SK-N-MC (cell line): ENCODE results near the gene CTNND2.
"Not testable (repeated sequence)": the region's sequence is repeated elsewhere in the genome, so short reads cannot be mapped to it uniquely, and the experiment has no call there.

ENCODE experiments used
- DNase-seq: peaks from one replicate; pipeline ENCODE4 v3.0.0-alpha.2; 2011; ENCODE audit warnings: low read depth, low spot score
- H3K27ac ChIP-seq: fragments of 200-600 bp; sonication (generic); 2 replicates; pipeline ENCODE4 v1.5.1; 2016; ENCODE audit warnings: mixed run types
- H3K36me3 ChIP-seq: fragments of 200-600 bp; sonication (generic); 2 replicates; pipeline ENCODE4 v1.6.1; 2017; ENCODE audit warnings: antibody characterized with exemption, low read length, mixed read lengths; ENCODE audit not compliant: insufficient read depth
- H3K4me3 ChIP-seq: fragments of 200-600 bp; sonication (generic); 2 replicates; pipeline ENCODE4 v1.5.1; 2016
- H3K9ac ChIP-seq: fragments of 200-600 bp; sonication (generic); 2 replicates; pipeline ENCODE4 v1.8.0; 2017; ENCODE audit warnings: mixed run types, mixed read lengths; ENCODE audit not compliant: insufficient read length
- H3K9me3 ChIP-seq: fragments of 200-600 bp; sonication (generic); 2 replicates; pipeline ENCODE4 v1.6.1; 2017; ENCODE audit warnings: low read depth, mild to moderate bottlenecking, antibody characterized with exemption, low read length, moderate library complexity, mixed read lengths
- EZH2 ChIP-seq: fragments of 200-600 bp; sonication (generic); IDR thresholded peaks from one replicate; pipeline ENCODE4 v1.6.1; 2017; ENCODE audit warnings: antibody characterized with exemption
- FOXP2 ChIP-seq: optimal IDR thresholded peaks from 2 replicates; pipeline ENCODE3; 2011; ENCODE audit warnings: mild to moderate bottlenecking, moderate library complexity; ENCODE audit not compliant: insufficient read depth; ENCODE audit errors: extremely low read length, control extremely low read depth
- POLR2AphosphoS5 ChIP-seq: IDR thresholded peaks from 2 replicates; pipeline ENCODE4 v1.6.1; 2012; ENCODE audit warnings: mild to moderate bottlenecking, low read depth, low read length, borderline replicate concordance

Gene CTNND2

DNA sequence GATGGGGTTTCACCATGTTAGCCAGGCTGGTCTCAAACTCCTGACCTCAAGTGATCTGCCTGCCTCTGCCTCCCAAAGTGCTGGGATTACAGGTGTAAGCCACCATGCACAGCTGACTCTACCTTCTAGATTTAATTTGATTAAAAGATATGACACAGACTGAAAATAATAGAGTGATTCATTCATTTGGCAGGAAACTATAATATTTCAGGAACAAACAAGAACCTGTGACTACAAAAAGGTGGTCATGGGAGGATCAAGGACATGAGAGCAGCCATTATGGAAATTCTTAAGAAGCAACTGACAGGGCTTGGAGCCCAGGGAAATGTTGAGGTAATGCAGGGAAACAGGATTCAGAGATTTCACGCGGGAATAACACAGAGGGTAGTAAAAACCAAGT lies 877.7 kb downstream of the CTNND2 start:
- no peak overlapping the region for H3K27ac ChIP-seq
- H3K9me3 ChIP-seq, result no peaks in the 10 kb centered on the region
- H3K9ac ChIP-seq, result no peak overlapping the region
- H3K36me3 ChIP-seq, result no peaks in the 10 kb centered on the region
- TF ChIP-seq EZH2 (no peak), FOXP2 (no peak), POLR2AphosphoS5 (no peak)
- no peak for DNase-seq
- H3K4me3 ChIP-seq, result no peak overlapping the region

DNA sequence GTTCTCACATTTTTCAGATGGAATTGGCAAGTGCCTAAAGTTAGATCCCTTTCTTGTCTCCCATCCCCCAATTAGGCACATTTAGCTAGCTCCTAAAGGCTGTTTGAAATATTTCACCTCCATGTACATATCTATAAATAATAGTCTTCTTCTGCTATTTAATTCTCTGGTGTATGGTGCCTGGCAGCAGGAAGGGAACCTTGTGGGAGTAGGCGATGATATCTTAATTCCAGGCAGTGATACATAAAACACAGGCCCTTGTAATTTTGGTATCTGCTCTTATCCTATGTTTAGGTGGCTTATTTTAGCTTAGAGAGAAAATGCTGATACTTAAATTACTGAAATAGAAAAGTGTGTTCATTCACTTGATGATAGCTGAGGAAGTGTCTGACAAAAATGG lies 880.3 kb downstream of the CTNND2 start:
- no peaks in the 10 kb centered on the region for H3K36me3 ChIP-seq
- DNase-seq, result no peak
- no peak overlapping the region for H3K9ac ChIP-seq
- H3K4me3 ChIP-seq, result no peak overlapping the region
- H3K27ac ChIP-seq, result no peak overlapping the region
- TF ChIP-seq FOXP2 (no peak), POLR2AphosphoS5 (no peak), EZH2 (no peak)
- H3K9me3 ChIP-seq, result no peaks in the 10 kb centered on the region

DNA sequence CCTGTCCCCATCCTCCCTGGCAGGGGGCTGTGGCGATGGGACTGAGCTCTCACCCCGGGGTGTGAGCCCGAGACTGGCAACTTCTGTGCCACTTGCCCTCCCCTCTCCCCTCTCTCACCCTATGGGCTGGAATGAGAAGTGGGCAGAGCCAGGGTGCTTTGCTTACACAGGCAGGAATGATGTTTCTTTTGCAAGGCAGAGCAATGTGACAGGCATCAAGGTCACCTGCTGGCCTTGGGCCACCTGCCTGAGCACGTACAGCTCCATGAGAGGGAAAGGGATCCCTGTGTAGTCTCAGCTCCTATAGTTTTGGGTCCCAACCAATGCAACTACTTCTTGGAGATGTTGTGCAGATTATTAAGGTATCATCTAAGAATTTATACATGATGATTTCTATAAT lies 890.5 kb downstream of the CTNND2 start:
- Histone ChIP-seq H3K36me3 (0 out of 2 replicates have a peak, but pooled peaks cover 4% of the 10 kb centered on the region), H3K9ac (no peak overlapping the region), H3K4me3 (no peak overlapping the region), H3K27ac (no peak overlapping the region), H3K9me3 (no peaks in the 10 kb centered on the region)
- DNase-seq, result no peak
- TF ChIP-seq EZH2, result no peak
- TF ChIP-seq FOXP2, result no peak
- TF ChIP-seq POLR2AphosphoS5, result no peak

DNA sequence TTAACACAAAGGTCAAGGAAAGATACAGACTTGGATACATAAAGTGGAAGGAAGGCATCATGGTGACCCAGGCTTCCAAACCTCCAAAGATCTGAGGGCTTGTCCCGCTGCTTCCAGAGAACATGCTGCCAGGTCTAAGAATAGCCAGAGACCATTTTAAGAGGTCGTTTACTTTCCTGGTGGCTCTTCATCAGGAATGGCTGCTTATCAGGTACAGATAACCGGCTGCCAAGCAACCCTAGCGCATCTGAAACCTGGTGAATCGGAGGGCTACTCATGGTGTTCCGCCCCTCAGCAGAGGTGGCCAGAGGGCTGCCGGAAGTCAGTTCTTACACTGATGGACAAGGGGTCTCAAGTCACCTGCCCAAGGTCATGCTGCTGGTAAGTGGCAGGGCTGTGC lies 892.0 kb downstream of the CTNND2 start:
- DNase-seq, result no peak
- TF ChIP-seq FOXP2 (no peak), POLR2AphosphoS5 (no peak), EZH2 (no peak)
- Histone ChIP-seq H3K9me3 (no peaks in the 10 kb centered on the region), H3K27ac (no peak overlapping the region), H3K36me3 (no peaks in the 10 kb centered on the region), H3K9ac (no peak overlapping the region), H3K4me3 (no peak overlapping the region)

DNA sequence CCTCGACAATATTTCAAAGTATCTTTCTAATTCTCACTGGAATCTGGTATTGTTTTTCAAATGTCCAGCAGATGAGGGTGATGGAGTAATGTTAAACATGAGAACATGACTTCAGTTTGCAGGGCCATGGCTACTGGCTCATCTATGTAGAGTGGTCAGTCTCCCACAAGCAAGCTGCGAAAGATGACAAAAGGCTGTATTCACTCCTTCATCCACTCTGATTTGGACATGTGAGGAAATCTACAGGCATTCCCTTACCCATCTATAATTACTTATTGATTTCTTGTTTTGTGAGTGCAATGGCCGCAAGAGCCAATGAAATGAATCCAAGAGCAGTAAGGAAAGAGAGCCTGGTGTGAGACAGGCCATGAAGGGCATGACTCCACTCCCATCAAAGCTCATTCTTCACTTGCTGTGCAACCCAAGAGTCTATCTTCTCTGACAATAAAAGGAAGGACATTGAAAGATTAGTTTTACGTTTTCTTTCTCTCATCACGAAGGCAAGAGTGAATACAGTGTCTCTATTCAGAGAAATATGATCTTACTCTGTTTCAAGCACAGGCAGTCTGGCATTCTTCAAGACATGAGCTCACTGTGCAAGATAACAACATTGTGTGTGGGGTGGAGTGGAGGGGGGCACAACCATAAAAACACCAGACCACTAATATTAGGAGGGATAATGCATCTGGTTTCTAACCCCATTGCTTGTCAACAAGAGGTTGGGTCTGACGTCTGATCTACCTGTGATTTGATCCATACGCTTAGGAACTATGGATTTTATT lies 893.6 kb downstream of the CTNND2 start:
- DNase-seq, result no peak
- H3K9ac ChIP-seq, result no peak overlapping the region
- H3K4me3 ChIP-seq, result no peak overlapping the region
- no peak overlapping the region for H3K27ac ChIP-seq
- H3K9me3 ChIP-seq, result no peaks in the 10 kb centered on the region
- TF ChIP-seq FOXP2 (no peak), EZH2 (no peak), POLR2AphosphoS5 (no peak)
- no peaks in the 10 kb centered on the region for H3K36me3 ChIP-seq

DNA sequence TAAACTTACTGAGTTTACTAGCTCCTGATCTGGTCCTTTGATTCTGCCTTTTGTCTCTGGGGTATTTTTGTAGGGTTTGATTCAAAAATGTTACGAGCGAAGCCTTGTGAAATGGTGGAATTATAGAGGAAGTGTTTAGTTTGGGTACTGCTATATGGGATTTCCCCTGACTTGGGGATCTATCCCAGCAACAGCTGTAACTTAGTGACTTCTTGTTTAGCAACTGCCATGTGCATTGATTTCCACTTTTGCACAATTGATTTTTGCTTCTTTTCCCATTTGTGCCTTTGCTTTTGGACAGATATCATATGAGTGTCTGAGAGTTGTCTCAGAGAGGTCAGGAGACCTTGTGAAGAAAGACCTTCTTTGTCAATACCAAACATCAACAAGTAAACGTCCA lies 894.7 kb downstream of the CTNND2 start:
- DNase-seq, result no peak
- no peaks in the 10 kb centered on the region for H3K9me3 ChIP-seq
- H3K27ac ChIP-seq, result no peak overlapping the region
- no peaks in the 10 kb centered on the region for H3K36me3 ChIP-seq
- H3K4me3 ChIP-seq, result no peak overlapping the region
- TF ChIP-seq EZH2 (no peak), FOXP2 (no peak), POLR2AphosphoS5 (no peak)
- no peak overlapping the region for H3K9ac ChIP-seq

DNA sequence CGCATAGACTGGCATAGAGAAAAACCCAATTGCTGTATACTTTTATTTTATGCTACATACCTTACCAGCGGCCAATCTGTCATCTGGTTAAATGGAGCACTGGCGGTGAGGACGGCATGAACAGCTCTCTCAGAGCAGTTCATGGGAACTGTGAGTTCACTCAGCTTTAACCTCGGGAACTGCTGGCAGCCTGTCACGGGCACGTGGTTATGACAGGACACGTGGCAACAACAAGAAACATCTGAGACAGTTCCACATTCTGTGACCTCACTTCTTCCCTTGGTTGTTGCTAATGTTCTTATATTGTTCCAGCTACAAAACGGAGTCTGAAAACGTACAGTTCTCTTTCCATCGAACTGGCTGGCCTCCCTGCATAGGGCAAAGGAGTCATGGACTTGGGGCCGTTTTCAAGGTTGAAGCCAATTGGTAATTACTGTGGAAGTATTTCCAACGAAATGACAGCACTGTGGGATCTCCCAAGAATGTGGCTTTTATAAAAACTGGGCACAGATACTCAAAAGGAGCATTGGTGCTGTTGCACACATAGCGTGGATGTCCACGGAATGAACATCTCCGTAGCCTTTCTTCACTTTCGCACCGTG lies 896.9 kb downstream of the CTNND2 start:
- Histone ChIP-seq H3K9ac (no peak overlapping the region), H3K27ac (no peak overlapping the region), H3K4me3 (no peak overlapping the region), H3K9me3 (no peaks in the 10 kb centered on the region), H3K36me3 (no peaks in the 10 kb centered on the region)
- no peak for DNase-seq
- no peak for TF ChIP-seq FOXP2
- TF ChIP-seq POLR2AphosphoS5, result no peak
- no peak for TF ChIP-seq EZH2

DNA sequence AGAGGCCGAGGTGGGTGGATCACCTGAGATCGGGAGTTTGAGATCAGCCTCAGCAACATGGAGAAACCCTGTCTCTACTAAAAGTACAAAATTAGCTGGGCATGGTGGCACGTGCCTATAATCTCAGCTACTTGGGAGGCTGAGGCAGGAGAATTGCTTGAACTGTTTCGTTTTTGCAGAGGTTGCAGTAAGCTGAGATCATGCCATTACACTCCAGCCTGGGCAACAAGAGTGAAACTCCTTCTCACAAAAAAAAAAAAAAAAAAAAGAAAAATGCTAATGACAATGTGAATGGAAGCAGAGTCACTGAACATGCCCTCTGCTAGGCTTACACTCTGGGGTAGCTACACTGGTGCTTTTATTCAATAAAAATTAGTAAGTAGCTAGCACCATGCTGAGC lies 899.7 kb downstream of the CTNND2 start:
- not testable (repeated sequence) for H3K4me3 ChIP-seq, H3K9ac ChIP-seq, DNase-seq, H3K9me3 ChIP-seq, H3K36me3 ChIP-seq, H3K27ac ChIP-seq
